NCI-H2029 (cell line): ENCODE data around the gene TRIM44.

Experiments used
- DNase-seq: peaks from one replicate; lab custom pipeline; 2025; lab: John Stamatoyannopoulos, UW

Gene TRIM44

GRCh38 chr11:35662649-35663407 is at the start of gene TRIM44:
Gene TRIM44, plus strand, starts transcription at chr11:35662775. Its CDS starts 337 bp downstream, at chr11:35663112.
- DNase-seq: peak; percentile 80

- DNase-seq: no peak
Measured at GRCh38 chr11:35614939-35615569, 47.5 kb upstream of the TRIM44 start.

- peak; percentile 90 for DNase-seq
Measured at GRCh38 chr11:35615921-35616900, 46.4 kb upstream of the TRIM44 start.

GRCh38 chr11:35617316-35617686 is 45.3 kb upstream of the TRIM44 start:
- no peak for DNase-seq

- DNase-seq: peak; percentile 37
Measured at GRCh38 chr11:35617687-35618496, 44.7 kb upstream of the TRIM44 start, which contains the start of gene FJX1. Gene FJX1, plus strand, starts transcription at chr11:35618460. Its CDS starts 177 bp downstream, at chr11:35618637.

GRCh38 chr11:35618497-35619115 is 44.0 kb upstream of the TRIM44 start:
- DNase-seq: no peak

- peak; percentile 49 for DNase-seq
Measured at GRCh38 chr11:35619116-35619854, 43.3 kb upstream of the TRIM44 start.

- no peak for DNase-seq
Measured at GRCh38 chr11:35619855-35620640, 42.5 kb upstream of the TRIM44 start.

GRCh38 chr11:35620795-35621194 is 41.8 kb upstream of the TRIM44 start:
- no peak for DNase-seq

- DNase-seq: no peak
Measured at GRCh38 chr11:35621620-35622019, 41.0 kb upstream of the TRIM44 start.

GRCh38 chr11:35622070-35622469 is 40.5 kb upstream of the TRIM44 start:
- DNase-seq: no peak

GRCh38 chr11:35623621-35624168 is 38.9 kb upstream of the TRIM44 start:
- no peak for DNase-seq

- DNase-seq: no peak
Measured at GRCh38 chr11:35624316-35624715, 38.3 kb upstream of the TRIM44 start.

GRCh38 chr11:35624781-35625180 is 37.8 kb upstream of the TRIM44 start:
- no peak for DNase-seq

GRCh38 chr11:35626501-35626900 is 36.1 kb upstream of the TRIM44 start:
- DNase-seq: no peak

- no peak for DNase-seq
Measured at GRCh38 chr11:35629511-35629910, 33.1 kb upstream of the TRIM44 start.

- DNase-seq: no peak
Measured at GRCh38 chr11:35629914-35630313, 32.7 kb upstream of the TRIM44 start.

GRCh38 chr11:35631891-35632290 is 30.7 kb upstream of the TRIM44 start:
- no peak for DNase-seq

GRCh38 chr11:35632301-35632700 is 30.3 kb upstream of the TRIM44 start:
- no peak for DNase-seq
